K562 (cell line): ENCODE results near the gene WDR62. TPM values are rescaled to one million over a fixed set of nuclear protein-coding genes. Genes with fewer than 3 reads are reported as not detected.
A peak's percentile ranks its signal among the peaks of the same experiment; 100 is the strongest.

Source experiments
- ATAC-seq: fragments of 200-7000 bp; cut with Tn5 transposase; 3 replicates; pipeline ENCODE4 v1.9.1; 2020; ENCODE audit warnings: moderate library complexity
- BruUV-seq: library from RNA; stranded (reverse); fragments of 400-500 nt; replicated peaks from 2 replicates; lab custom pipeline; 2021; lab: Mats Ljungman, UMichigan
- CTCF ChIA-PET: fragments of 300-600 bp; formaldehyde crosslinking; extraction: SDS; loops from one replicate; lab custom pipeline; 2021; ENCODE audit warnings: low intra/inter-chr PET ratio; lab: Yijun Ruan, JAX
- POLR2A ChIA-PET: fragments of 300-600, 350-650 bp; sonication (Branson Sonifier 250); formaldehyde crosslinking; extraction: SDS; loops from one replicate; lab custom pipeline; 2021; ENCODE audit warnings: antibody characterized with exemption, inconsistent platforms; lab: Yijun Ruan, JAX
- DNase-seq, 4 experiments: peaks; one replicate each; pipeline versions ENCODE4 v3.0.0 to v3.0.0-alpha.2; 2011 to 2018; ENCODE audit warnings: low spot score in 3 of 4, mixed read lengths in 3 of 4; ENCODE audit errors: extremely low read depth in 1 of 4
- FAIRE-seq: peaks from 2 replicates; lab custom pipeline; 2011; peaks lifted over from hg19 to GRCh38; lab: Jason Lieb, UNC
- H2AFZ ChIP-seq: 2 replicates; pipeline ENCODE4 v1.6.0; 2011; ENCODE audit warnings: low read depth, low read length, control low read depth, inconsistent platforms
- H3K27ac ChIP-seq: fragments of 200-600 bp; 3 replicates; pipeline ENCODE4 v1.8.0; 2011; ENCODE audit warnings: low read depth, mild to moderate bottlenecking, control low read depth, inconsistent platforms, low read length, moderate library complexity, mixed read lengths; ENCODE audit errors: extremely low read depth
- H3K27me3 ChIP-seq, 2 experiments: fragments of 300-600 bp in 1 of 2; 2 replicates in 1 of 2; 3 replicates in 1 of 2; pipeline versions ENCODE4 v1.6.0 to v1.8.0; 2011; ENCODE audit warnings: inconsistent platforms in 2 of 2, low read length in 2 of 2, mild to moderate bottlenecking in 1 of 2, mixed read lengths in 1 of 2, moderate library complexity in 1 of 2; ENCODE audit not compliant: control insufficient read depth in 2 of 2, insufficient read depth in 2 of 2
- H3K36me3 ChIP-seq: fragments of 300-600 bp; 3 replicates; pipeline ENCODE4 v1.8.0; 2011; ENCODE audit warnings: mild to moderate bottlenecking, low read length, inconsistent platforms; ENCODE audit not compliant: control insufficient read depth, insufficient read depth
- H3K4me1 ChIP-seq, 2 experiments: fragments of 200-600 bp in 1 of 2; replicated peaks in 1 of 2; 2 replicates in 1 of 2; 3 replicates in 1 of 2; pipeline versions ENCODE4 v1.5.1 to v1.8.0; 2011; ENCODE audit warnings: inconsistent platforms in 2 of 2, low read length in 2 of 2, mild to moderate bottlenecking in 1 of 2, mixed read lengths in 1 of 2, moderate library complexity in 1 of 2; ENCODE audit not compliant: control insufficient read depth in 2 of 2, insufficient read depth in 2 of 2
- H3K4me2 ChIP-seq: 2 replicates; pipeline ENCODE4 v1.6.1; 2011; ENCODE audit warnings: low read length, control low read depth, inconsistent platforms, mixed read lengths; ENCODE audit not compliant: insufficient read depth
- H3K4me3 ChIP-seq: fragments of 200-600 bp; sonication (generic), shearing (Covaris generic); 2 replicates; pipeline ENCODE4 v1.5.1; 2016; ENCODE audit warnings: control low read depth, inconsistent platforms
- H3K79me2 ChIP-seq: fragments of 200-600 bp; 3 replicates; pipeline ENCODE4 v1.8.0; 2011; ENCODE audit warnings: low read length, inconsistent platforms; ENCODE audit not compliant: control insufficient read depth, insufficient read depth
- H3K9ac ChIP-seq, 2 experiments: 2 replicates each; pipeline versions ENCODE4 v1.6.0 to v1.6.1; 2011; ENCODE audit warnings: low read depth in 2 of 2, low read length in 2 of 2, control low read depth in 1 of 2, inconsistent platforms in 1 of 2, mild to moderate bottlenecking in 1 of 2, mixed read lengths in 1 of 2; ENCODE audit not compliant: insufficient read depth in 1 of 2
- H3K9me1 ChIP-seq: one replicate; pipeline ENCODE4 v1.6.0; 2011; ENCODE audit warnings: inconsistent platforms, mild to moderate bottlenecking, low read length, moderate library complexity; ENCODE audit not compliant: control insufficient read depth, insufficient read depth
- H3K9me3 ChIP-seq: replicated peaks from 2 replicates; pipeline ENCODE4 v1.5.1; 2011; ENCODE audit warnings: low read depth, low read length, inconsistent platforms; ENCODE audit not compliant: control insufficient read depth, insufficient read depth
- H4K20me1 ChIP-seq: replicated peaks from 2 replicates; pipeline ENCODE4 v1.6.1; 2011; ENCODE audit warnings: low read length, inconsistent platforms, mixed read lengths; ENCODE audit not compliant: control insufficient read depth, insufficient read depth
- BRCA1 ChIP-seq, 2 experiments: fragments of 450-650 bp in 1 of 2; sonication (generic) in 1 of 2; formaldehyde crosslinking in 1 of 2; IDR thresholded peaks; 2 replicates each; pipeline versions ENCODE4 v1.5.0 to v1.6.1; 2017 to 2020; ENCODE audit warnings: mild to moderate bottlenecking in 1 of 2, missing genetic modification reagents in 1 of 2
- MTA3 ChIP-seq: fragments of 450-650 bp; formaldehyde crosslinking; IDR thresholded peaks from 2 replicates; pipeline ENCODE4 v1.6.1; 2017; ENCODE audit warnings: mild to moderate bottlenecking, borderline replicate concordance
- NCOA6 ChIP-seq: fragments of 450-650 bp; IDR thresholded peaks from 2 replicates; pipeline ENCODE4 v1.6.1; 2017; ENCODE audit warnings: mild to moderate bottlenecking
- POLR2G ChIP-seq: fragments of 200-400 bp; formaldehyde crosslinking; IDR thresholded peaks from 2 replicates; pipeline ENCODE4 v1.6.1; 2017; ENCODE audit warnings: low read depth, mild to moderate bottlenecking, antibody characterized with exemption, low read length, moderate library complexity
- RB1 ChIP-seq: fragments of 450-650 bp; IDR thresholded peaks from 2 replicates; pipeline ENCODE4 v1.6.1; 2017; ENCODE audit warnings: low read depth, mild to moderate bottlenecking
- ZNF780A ChIP-seq: fragments of 250-450 bp; sonication (Bioruptor Pico); IDR thresholded peaks from 2 replicates; pipeline ENCODE4 v1.5.0; 2021; ENCODE audit warnings: mild to moderate bottlenecking
- WGBS: fragments of 100-300 bp; shearing (Covaris generic); methylation state at CpG from one replicate; pipeline ENCODE4 v1.1.6; 2016; ENCODE audit warnings: low coverage, mixed read lengths; ENCODE audit not compliant: insufficient coverage; ENCODE audit errors: missing lambda C conversion rate; 5-methylcytosine and 5-hydroxymethylcytosine counted together
- in situ Hi-C: fragments of 300-500 bp; cut with MboI; formaldehyde crosslinking; loops from 4 replicates; pipeline ENCODE4 v1.15.0; 2018; ENCODE audit warnings: inconsistent platforms, mixed read lengths
- intact Hi-C: fragments of 100-400 bp; cut with micrococcal nuclease; formaldehyde crosslinking; loops from 2 replicates; pipeline ENCODE4 v1.14.2; 2022
- polyA plus RNA-seq, 8 experiments: library from polyadenylated mRNA; depleted of rRNA in 4 of 8; stranded (reverse) in 5 of 8; unstranded in 3 of 8; fragments of >200 nt; fragmentation: Nextera tagmentation in 2 of 8; fragmentation: Illumina TruSeq in 1 of 8; extraction: Ambion mirVana in 2 of 8; extraction: Trizol in 1 of 8; gene quantifications; 2 replicates each; pipeline versions ENCODE4 v1.2.1 to v1.2.3, GENCODE V29; 2011 to 2014; ENCODE audit warnings: inconsistent platforms in 1 of 8, missing spikeins in 1 of 8
- total RNA-seq, 7 experiments: library from RNA; depleted of rRNA in 6 of 7; stranded (reverse); fragments of >200 nt in 6 of 7; fragmentation: Illumina TruSeq in 2 of 7; extraction: Trizol in 2 of 7; gene quantifications; 2 replicates each; pipeline versions ENCODE4 v1.2.1 to v1.2.3, GENCODE V29; 2011 to 2021; ENCODE audit warnings: low replicate concordance in 1 of 7
- TF ChIP-seq, protein P1 (sequence below): sonication (generic); formaldehyde crosslinking; IDR thresholded peaks from 2 replicates; pipeline ENCODE4 v1.8.0; 2022; ENCODE audit warnings: missing genetic modification reagents, mild to moderate bottlenecking, borderline replicate concordance

Gene WDR62
- total and polyA plus RNA-seq, 9 of the 15 experiments (the other 6 are each of a cell fraction or from before 2014, with no cell fraction given), result 0.35 to 32.8 (median 14.4) TPM

DNA sequence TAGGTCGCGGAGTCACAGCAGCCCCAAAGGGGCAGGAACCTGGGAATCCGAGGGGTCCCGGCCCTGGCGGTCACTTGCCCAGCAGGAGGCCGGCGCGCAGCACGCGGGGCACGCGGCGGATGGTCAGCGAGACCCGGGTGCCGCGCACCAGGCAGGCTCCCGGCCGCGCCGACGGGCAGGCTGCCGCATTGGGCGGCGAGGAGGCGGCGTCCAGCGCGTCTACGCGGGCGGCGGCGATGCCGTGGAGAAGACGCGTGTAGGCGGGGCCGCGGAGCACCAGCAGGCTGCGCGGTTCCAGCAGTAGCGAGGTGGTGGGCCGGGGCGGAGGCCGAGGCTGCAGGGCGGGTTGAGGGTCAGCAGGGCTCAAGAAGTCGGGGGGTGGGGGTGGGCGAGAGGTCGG lies 45.5 kb upstream of the WDR62 start:
- 97% methylated on average over 27 of the region's 50 CpGs for WGBS
- no peak for TF ChIP-seq NCOA6
- TF ChIP-seq RB1, result no peak
- TF ChIP-seq BRCA1 (IDR thresholded peaks at IDR 0.05), result no peak
- TF ChIP-seq BRCA1 (CRISPR knock-in tag; IDR thresholded peaks at IDR 0.05), result no peak
- 0 out of 2 replicates have a peak, but pooled peaks have one; percentile 26 for TF ChIP-seq POLR2G
- no peak for TF ChIP-seq MTA3
- TF ChIP-seq ZNF780A (CRISPR knock-in tag), result no peak
- TF ChIP-seq, protein P1, sequence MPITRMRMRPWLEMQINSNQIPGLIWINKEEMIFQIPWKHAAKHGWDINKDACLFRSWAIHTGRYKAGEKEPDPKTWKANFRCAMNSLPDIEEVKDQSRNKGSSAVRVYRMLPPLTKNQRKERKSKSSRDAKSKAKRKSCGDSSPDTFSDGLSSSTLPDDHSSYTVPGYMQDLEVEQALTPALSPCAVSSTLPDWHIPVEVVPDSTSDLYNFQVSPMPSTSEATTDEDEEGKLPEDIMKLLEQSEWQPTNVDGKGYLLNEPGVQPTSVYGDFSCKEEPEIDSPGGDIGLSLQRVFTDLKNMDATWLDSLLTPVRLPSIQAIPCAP (CRISPR knock-in tag), result no peak
- intact Hi-C loops, result no loop called here
- no peaks in the 10 kb centered on the region for H3K27me3 ChIP-seq
- ATAC-seq (no peak), FAIRE-seq (no peak), DNase-seq (no peak)
- 0 out of 3 replicates have a peak, but pooled peaks cover 2% of the 10 kb centered on the region for H3K36me3 ChIP-seq
- H3K4me1 ChIP-seq, result peaks cover 5 to 23% of the 10 kb centered on the region in 2 experiments; a peak in 2 of 5 replicates
- ChIA-PET POLR2A (no interaction called here), CTCF (no interaction called here)
- no peak overlapping the region for H3K4me3 ChIP-seq
- H3K9me3 ChIP-seq, result no peaks in the 10 kb centered on the region
- no peak overlapping the region for H3K4me2 ChIP-seq
- H3K9me1 ChIP-seq, result no peaks in the 10 kb centered on the region
- no peaks in the 10 kb centered on the region for H4K20me1 ChIP-seq
- H3K79me2 ChIP-seq, result peaks cover 13% of the 10 kb centered on the region
- H3K27ac ChIP-seq, result no peak overlapping the region
- no peak overlapping the region for H3K9ac ChIP-seq
- no TSS peak for BruUV-seq
- H2AFZ ChIP-seq, result no peak overlapping the region
- in situ Hi-C loops, result no loop called here
